GM19238 (cell line): ENCODE data around the gene CDK1.
A peak's percentile ranks its signal among the peaks of the same experiment; 100 is the strongest.
"Not testable (repeated sequence)": the region's sequence is repeated elsewhere in the genome, so short reads cannot be mapped to it uniquely, and the experiment has no call there.

Experiments used
- DNase-seq: peaks from one replicate; pipeline ENCODE4 v3.0.0; 2011; ENCODE audit warnings: low spot score; ENCODE audit not compliant: insufficient read length

The CDK1 gene

GRCh38 chr10:60816628-60817397 lies 38.5 kb downstream of the CDK1 start:
- peak; percentile 13 for DNase-seq

GRCh38 chr10:60817398-60817805 lies 39.1 kb downstream of the CDK1 start:
- no peak for DNase-seq

- no peak for DNase-seq
These were observed 40.0 kb downstream of the CDK1 start for GRCh38 chr10:60818134-60818770.

- no peak for DNase-seq
These were observed 41.0 kb downstream of the CDK1 start for GRCh38 chr10:60819271-60819670.

- no peak for DNase-seq
These were observed 41.9 kb downstream of the CDK1 start for GRCh38 chr10:60820093-60820754.

GRCh38 chr10:60821656-60822055 lies 43.4 kb downstream of the CDK1 start:
- DNase-seq: no peak

GRCh38 chr10:60822809-60823208 lies 44.5 kb downstream of the CDK1 start:
- DNase-seq: no peak

- DNase-seq: no peak
These were observed 45.0 kb downstream of the CDK1 start for GRCh38 chr10:60823324-60823723.

GRCh38 chr10:60825520-60825919 lies 47.2 kb downstream of the CDK1 start:
- no peak for DNase-seq

- DNase-seq: no peak
These were observed 49.7 kb downstream of the CDK1 start for GRCh38 chr10:60827791-60828488.

- DNase-seq: no peak
These were observed 50.2 kb downstream of the CDK1 start for GRCh38 chr10:60828489-60828852.

- DNase-seq: not testable (repeated sequence)
These were observed 53.9 kb downstream of the CDK1 start for GRCh38 chr10:60832136-60832535.

- no peak for DNase-seq
These were observed 56.1 kb downstream of the CDK1 start for GRCh38 chr10:60834401-60834800.

GRCh38 chr10:60835049-60835448 lies 56.8 kb downstream of the CDK1 start:
- no peak for DNase-seq

GRCh38 chr10:60841227-60841626 lies 62.9 kb downstream of the CDK1 start:
- not testable (repeated sequence) for DNase-seq

GRCh38 chr10:60842694-60843093 lies 64.4 kb downstream of the CDK1 start:
- DNase-seq: no peak
